Measurements from ENCODE around the gene CYB561D1. TPM values are rescaled to one million over a fixed set of nuclear protein-coding genes. Genes with fewer than 3 reads are reported as not detected.

The CYB561D1 gene
- total RNA-seq, 2 donors from 2014 or later = 9.5 to 16.5 TPM

- Histone ChIP-seq H3K27me3 (replicated peaks; ENCODE audit: insufficient read depth) (no peaks in the 10 kb centered on the region), H3K27ac (peak overlapping the region; percentile 95), H3K4me3 (peak overlapping the region; percentile 99), H3K4me1 (ENCODE audit: control insufficient read depth in 1 of 2, low read depth in 2 of 2) (peaks cover 20 to 46% of the 10 kb centered on the region in 2 donors), H3K36me3 (no peaks in the 10 kb centered on the region), H3K9me3 (no peaks in the 10 kb centered on the region)
- DNase-seq (ENCODE audit: low spot score) (no peak), ATAC-seq (ENCODE audit: insufficient number of reproducible peaks, low FRiP score, low read depth) (no peak)
- TF ChIP-seq CTCF (IDR thresholded peaks at IDR 0.05) = no peak
Observed at GRCh38 chr1:109547463-109548320, 53.8 kb downstream of the CYB561D1 start.

DNA sequence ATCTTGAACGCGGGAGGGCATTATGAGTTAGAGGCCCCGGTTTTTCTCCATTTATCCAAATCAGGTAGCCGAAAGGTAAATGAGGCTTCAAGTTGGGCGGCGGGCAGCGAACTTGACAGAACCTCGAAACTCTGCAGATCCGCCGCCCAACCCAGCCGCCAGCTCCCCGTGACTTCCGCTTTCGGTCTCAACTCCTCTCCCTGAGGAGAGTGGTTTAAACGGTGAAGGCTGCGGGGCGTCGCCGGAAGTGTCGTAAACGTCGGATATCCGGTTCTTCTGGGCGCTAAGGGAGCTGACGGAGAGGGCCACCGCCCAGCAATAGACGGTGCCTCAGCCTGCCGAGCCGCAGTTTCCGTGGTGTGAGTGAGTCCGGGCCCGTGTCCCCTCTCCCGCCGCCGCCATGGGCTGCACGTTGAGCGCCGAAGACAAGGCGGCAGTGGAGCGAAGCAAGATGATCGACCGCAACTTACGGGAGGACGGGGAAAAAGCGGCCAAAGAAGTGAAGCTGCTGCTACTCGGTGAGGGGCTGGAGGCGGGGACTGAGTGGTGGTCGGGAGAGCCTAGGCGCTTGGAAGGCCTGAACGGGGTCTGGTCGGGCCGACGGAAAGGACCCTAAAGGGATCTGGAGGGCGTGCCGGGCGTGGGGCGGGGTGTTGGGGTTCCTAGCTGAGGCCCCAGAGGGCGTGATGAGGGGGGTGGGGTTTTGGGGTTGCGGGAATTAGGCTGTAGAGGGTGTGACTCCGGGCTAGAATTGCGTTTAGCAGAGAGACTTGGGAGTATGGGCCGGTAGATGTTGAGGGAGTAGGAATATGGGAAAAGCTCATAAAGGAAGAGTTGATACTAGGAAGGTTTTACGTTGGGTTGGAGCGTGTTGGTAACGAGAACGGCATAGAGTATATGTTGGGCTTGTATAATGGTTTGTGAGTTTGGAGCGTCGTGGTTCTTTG is 54.7 kb downstream of the CYB561D1 start, which contains the start of gene GNAI3:
TSS of gene GNAI3 (plus strand) at position 295 of the 947 bp plus-strand sequence. CDS start at position 401, 106 bp downstream.
- peaks cover 20 to 49% of the 10 kb centered on the region in 2 donors for H3K4me1 ChIP-seq (ENCODE audit: control insufficient read depth in 1 of 2, low read depth in 2 of 2)

More for the DNA sequence above, 54.7 kb downstream of the CYB561D1 start, which contains the start of gene GNAI3:
- Histone ChIP-seq H3K27ac (peak within 1 kb of the TSS; percentile 95), H3K4me3 (peak within 1 kb of the TSS; percentile 99), H3K9me3 (no peaks in the 10 kb centered on the region), H3K36me3 (no peaks in the 10 kb centered on the region), H3K27me3 (replicated peaks; ENCODE audit: insufficient read depth) (no peaks in the 10 kb centered on the region)
- no peak for TF ChIP-seq CTCF (IDR thresholded peaks at IDR 0.05)
- peak; percentile 88 for DNase-seq (ENCODE audit: low spot score)
- ATAC-seq (ENCODE audit: insufficient number of reproducible peaks, low FRiP score, low read depth) = peak; percentile 75

Other genes with a start within 250 kb of the CYB561D1 start
- gene CELSR2, start 244.6 kb upstream of the CYB561D1 start, total RNA-seq = 10 to 100 TPM in 1 of 2 donors, 1 to 10 TPM in 1; 4.0 to 10.0 TPM
- gene PSRC1, start 210.9 kb upstream of the CYB561D1 start, total RNA-seq = 1 to 10 TPM; 2.4 to 2.5 TPM
- gene MYBPHL, start 187.1 kb upstream of the CYB561D1 start, total RNA-seq = 1 to 10 TPM in 1 of 2 donors, not detected in 1; 1.1 TPM
- 100 to 1,000 TPM; 225 to 231 TPM for gene SORT1, start 96.2 kb upstream of the CYB561D1 start, total RNA-seq
- 10 to 100 TPM; 17.3 to 20.1 TPM for gene PSMA5, start 67.6 kb upstream of the CYB561D1 start, total RNA-seq
- 1 to 10 TPM; 4.2 to 6.1 TPM for gene SYPL2, start 27.5 kb upstream of the CYB561D1 start, total RNA-seq
- gene ATXN7L2, start 10.2 kb upstream of the CYB561D1 start, total RNA-seq = 1 to 10 TPM; 3.1 to 7.7 TPM
- gene AMIGO1, start 15.6 kb downstream of the CYB561D1 start, total RNA-seq = 10 to 100 TPM in 1 of 2 donors, 1 to 10 TPM in 1; 7.8 to 16.0 TPM
- not detected for gene GPR61, start 45.8 kb downstream of the CYB561D1 start, total RNA-seq
- 1 to 10 TPM; 5.4 to 9.3 TPM for gene GNAI3, start 54.5 kb downstream of the CYB561D1 start, total RNA-seq
- not detected for gene GNAT2, start 125.5 kb downstream of the CYB561D1 start, total RNA-seq
- 100 to 1,000 TPM; 169 to 202 TPM for gene AMPD2, start 125.7 kb downstream of the CYB561D1 start, total RNA-seq
- gene GSTM4, start 162.0 kb downstream of the CYB561D1 start, total RNA-seq = 10 to 100 TPM; 15.7 to 28.4 TPM
- gene GSTM2, start 174.0 kb downstream of the CYB561D1 start, total RNA-seq = 10 to 100 TPM; 49.0 to 72.4 TPM
- gene GSTM1, start 193.7 kb downstream of the CYB561D1 start, total RNA-seq = not detected
- gene GSTM5, start 218.2 kb downstream of the CYB561D1 start, total RNA-seq = 1 to 10 TPM; 2.0 to 6.9 TPM
- gene GSTM3, start 246.9 kb downstream of the CYB561D1 start, total RNA-seq = 10 to 100 TPM; 33.1 to 68.6 TPM

Measured in thoracic aorta (tissue), 2 donors.